Middle frontal gyrus (tissue), 1 donor: ENCODE results near the gene OR10K2.
"Not testable (repeated sequence)": the region's sequence is repeated elsewhere in the genome, so short reads cannot be mapped to it uniquely, and the experiment has no call there.

Experiments
- DNase-seq: peaks from one replicate; pipeline ENCODE4 v3.0.0-alpha.2; 2015; ENCODE audit warnings: low spot score; ENCODE audit errors: extremely low spot score

Gene OR10K2, protein sequence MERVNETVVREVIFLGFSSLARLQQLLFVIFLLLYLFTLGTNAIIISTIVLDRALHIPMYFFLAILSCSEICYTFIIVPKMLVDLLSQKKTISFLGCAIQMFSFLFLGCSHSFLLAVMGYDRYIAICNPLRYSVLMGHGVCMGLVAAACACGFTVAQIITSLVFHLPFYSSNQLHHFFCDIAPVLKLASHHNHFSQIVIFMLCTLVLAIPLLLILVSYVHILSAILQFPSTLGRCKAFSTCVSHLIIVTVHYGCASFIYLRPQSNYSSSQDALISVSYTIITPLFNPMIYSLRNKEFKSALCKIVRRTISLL

GRCh38 chr1:158426137-158426536, at the start of gene OR10K2:
TSS of gene OR10K2 (minus strand) at chr1:158426237. CDS start at chr1:158420866, 5,371 bp downstream.
- DNase-seq: no peak

DNA sequence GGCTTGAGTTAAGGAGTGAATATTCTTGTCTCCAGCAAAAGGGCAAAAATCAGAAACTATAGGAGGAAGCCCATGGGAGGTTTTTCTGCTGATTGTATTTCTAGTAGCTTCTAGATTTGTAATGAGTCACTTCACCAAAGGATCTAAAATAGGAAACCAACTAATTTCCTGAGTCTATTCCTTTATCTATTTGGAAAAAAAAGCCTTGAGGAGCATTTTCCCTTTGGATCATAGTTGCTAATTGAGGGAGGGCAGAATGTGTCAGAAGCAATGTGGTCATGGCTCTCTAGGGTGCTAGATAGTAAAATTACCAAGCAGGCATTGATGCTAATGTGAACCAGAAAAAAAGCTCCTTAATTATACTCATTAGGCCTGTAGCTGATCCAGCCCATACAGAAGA, 45.9 kb upstream of the OR10K2 start, which contains the start of gene OR10R2:
TSS of gene OR10R2 (plus strand) at position 301 of the 400 bp plus-strand sequence. CDS start 106 bp downstream, outside the sequence.
- DNase-seq: no peak

DNA sequence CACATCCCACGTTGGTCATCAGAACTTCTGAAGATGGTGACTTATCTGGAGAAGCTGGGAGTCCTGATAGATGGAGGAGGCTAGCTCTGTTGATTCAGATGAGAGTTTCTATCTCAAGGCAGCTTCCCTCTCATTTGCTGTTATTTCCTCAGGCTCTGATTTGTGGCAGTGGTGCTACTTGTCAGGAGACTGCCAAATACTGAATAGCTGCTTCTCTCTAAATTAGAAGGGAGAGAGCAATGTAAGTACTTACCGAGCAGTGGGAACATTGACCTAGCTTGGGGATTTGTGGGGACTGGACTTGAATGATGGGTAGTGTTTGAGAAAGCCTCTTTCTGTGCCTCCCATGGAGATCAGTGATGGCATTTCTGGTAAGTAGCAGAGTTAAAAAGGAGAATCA, 35.5 kb upstream of the OR10K2 start, which contains the start of gene OR10K1:
TSS of gene OR10K1 (plus strand) at position 301 of the 400 bp plus-strand sequence. CDS start 3,728 bp downstream, outside the sequence.
- DNase-seq: no peak

- no peak for DNase-seq
Observed at GRCh38 chr1:158458263-158458662, 32.2 kb upstream of the OR10K2 start.

- no peak for DNase-seq
Observed at GRCh38 chr1:158457246-158457645, 31.2 kb upstream of the OR10K2 start.

DNA sequence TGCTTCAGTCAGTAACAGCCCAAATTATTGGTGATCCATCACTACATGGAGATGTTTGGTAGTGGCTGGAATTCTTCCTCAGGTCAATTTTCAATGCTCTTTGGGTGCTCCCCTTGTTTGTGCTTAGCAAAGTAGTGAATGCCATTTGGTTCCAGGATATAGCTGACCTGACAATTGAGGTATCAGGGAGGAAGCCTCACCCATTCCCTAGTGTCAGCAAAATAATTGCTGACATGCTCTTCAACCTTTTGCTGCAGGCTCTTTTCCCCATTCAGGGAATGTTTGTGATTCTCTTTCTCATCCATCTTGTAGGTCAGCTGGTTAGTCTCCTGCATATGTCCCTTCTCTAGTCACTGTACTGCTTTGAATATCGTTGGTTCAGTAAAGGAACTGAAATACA, 28.5 kb upstream of the OR10K2 start:
- DNase-seq: no peak

DNA sequence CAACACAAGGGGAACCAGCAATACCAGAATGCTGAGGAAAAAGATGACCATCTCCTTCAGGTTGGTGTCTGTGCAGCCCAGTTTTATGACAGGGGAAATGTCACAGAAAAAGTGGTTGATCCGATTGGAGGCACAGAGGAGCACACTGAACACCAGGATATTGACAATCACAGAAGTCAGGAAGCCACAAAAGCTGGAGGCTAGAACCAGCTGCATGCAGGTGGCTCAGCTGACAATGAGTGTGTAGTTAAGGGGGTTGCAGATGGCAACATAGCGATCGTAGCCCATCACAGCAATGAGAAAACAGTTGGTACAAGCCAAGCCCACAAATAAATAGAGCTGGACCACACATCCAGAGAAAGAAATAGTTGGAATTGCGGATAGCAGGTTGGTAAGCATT, 19.3 kb upstream of the OR10K2 start:
- DNase-seq: no peak

- DNase-seq: no peak
Observed at GRCh38 chr1:158434741-158435140, 8.7 kb upstream of the OR10K2 start.

GRCh38 chr1:158430163-158430562, 4.1 kb upstream of the OR10K2 start:
- DNase-seq: not testable (repeated sequence)

DNA sequence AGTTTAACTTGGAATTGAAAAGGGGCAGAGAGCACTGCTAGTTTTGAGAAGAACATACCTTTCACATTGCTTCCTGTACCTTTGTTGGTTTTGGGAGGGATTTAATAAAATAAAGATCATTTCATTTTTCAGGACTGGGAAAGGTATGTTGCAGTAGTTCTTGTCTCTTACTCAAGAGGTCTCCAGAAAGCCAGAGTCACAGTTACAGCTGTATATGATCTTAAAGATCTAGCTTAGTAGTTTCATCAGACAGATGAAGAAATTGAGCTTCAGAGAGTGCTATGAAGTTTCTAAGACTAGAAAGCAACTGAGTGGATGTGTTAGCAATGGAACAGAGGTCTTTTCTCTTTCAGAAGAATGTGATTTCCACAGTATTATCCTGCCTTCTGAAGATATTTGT, 1.0 kb downstream of the OR10K2 start:
- DNase-seq: no peak

DNA sequence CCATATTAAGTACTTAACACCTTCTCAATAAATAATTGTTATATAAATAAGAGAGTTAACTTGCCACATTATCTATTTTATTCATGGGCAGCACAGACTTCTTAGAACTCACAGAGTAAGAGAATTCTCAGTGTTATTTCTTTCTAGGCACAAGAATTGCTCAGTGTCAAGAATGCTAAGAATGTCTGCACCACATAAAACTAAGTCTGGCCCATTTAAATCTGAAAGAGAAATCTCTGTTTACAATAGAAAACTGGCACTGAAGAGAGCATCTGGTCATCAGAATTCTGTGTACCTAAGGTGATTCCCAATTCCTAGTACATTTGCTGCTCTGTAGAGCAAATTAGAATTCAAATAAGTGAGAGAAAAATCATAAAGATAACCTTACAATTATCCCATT, 3.8 kb downstream of the OR10K2 start:
- no peak for DNase-seq

DNA sequence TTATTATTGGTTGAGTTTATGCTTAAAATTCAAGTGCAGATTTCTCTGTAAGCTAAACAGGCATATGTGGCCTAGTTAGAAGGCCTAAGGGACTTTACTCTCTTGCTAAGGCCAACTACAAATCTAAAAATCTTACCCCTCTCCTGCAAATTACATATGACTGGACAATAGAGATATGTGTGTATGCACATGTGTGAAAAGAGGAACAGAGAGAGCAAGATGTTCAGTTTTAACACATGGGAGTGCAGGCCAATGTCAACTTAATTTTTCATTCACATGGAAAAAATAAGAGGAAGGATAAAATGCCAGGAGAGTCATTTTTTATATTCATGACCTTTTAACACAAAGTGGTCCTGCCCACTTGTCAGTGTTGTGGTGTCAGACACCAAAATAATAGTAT, 8.5 kb downstream of the OR10K2 start:
- no peak for DNase-seq

GRCh38 chr1:158414651-158415345, 11.2 kb downstream of the OR10K2 start:
- DNase-seq: no peak

DNA sequence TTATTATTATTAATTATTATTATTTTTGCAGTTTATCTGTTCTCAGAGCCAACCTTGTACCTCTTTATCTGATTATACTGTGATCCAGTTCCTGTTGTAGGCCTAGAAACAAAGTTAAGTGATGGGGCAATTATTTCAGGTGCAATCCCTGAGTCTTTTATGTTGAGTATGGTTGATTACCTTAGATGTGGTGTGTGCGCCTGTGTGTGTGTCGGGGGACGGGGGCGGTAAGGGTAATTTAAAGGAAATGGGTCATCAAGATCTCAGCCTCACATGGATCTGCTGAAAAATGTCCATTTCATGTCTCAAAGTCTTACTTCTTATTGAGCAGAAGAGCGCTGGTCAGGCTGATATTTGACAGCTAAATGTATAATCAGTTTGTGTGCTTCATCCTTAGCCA, 18.9 kb downstream of the OR10K2 start:
- DNase-seq: no peak

GRCh38 chr1:158400871-158401270, 25.2 kb downstream of the OR10K2 start:
- no peak for DNase-seq

DNA sequence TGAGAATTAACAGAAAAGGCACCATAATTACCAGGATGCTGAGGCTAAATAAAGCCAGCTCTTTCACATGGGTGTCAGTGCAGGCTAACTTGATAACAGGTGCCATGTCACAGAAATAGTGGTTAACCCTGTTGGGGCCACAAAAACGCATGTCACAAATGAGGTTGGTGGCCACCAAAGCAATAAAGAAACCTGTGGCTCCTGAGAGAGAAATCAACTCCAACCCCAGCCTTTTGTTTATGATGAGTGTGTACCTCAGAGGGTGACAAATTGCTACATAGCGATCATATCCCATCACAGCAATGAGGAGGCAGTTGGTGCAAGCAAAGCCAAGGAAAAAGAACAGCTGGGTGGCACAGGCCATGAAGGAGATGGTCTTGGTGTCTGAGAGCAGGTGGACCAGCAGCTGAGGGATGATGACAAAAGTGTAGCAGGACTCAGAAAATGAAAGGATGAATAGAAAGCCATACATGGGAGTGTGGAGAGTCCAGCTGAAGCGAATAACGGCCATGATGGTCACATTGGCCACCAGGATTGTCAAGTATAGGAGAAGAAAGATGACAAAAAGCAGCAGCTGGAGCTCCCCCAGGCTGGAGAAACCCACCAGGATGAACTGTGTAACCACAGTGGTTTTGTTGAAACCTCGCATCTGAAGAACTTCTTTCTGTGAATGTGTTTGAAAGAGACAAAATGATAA, 27.1 kb downstream of the OR10K2 start, which contains the start of gene OR10T2:
TSS of gene OR10T2 (minus strand) at position 649 of the 697 bp plus-strand sequence. CDS start at position 649, 0 bp downstream.
- DNase-seq: no peak

GRCh38 chr1:158396646-158397045, 29.4 kb downstream of the OR10K2 start:
- DNase-seq: no peak

GRCh38 chr1:158393476-158393875, 32.6 kb downstream of the OR10K2 start:
- no peak for DNase-seq

- no peak for DNase-seq
Observed at GRCh38 chr1:158391099-158391498, 34.9 kb downstream of the OR10K2 start.

DNA sequence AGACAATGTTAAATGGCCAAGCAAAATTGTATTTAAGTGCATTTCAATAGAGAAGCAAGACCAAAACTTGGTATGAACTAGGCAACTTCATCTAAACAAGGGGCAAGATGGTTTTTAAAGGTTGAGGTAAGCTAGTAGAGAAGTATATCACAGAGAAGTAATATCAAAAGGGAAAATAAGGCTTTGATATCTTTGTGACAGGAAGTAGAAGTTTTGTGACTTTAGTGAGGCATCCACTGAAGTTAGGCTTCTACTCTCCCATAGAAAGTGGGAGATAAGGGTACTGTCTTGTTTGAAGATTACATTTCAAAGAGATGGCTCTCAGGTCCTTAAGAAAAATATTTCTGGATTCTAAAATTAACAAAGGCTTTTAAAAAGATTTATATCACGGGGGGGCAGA, 35.7 kb downstream of the OR10K2 start:
- DNase-seq: no peak

- DNase-seq: no peak
Observed at GRCh38 chr1:158374860-158375259, 51.2 kb downstream of the OR10K2 start.

GRCh38 chr1:158374101-158374500, 51.9 kb downstream of the OR10K2 start:
- DNase-seq: not testable (repeated sequence)
